Measurements from ENCODE around the gene GRN. TPM values are rescaled to one million over a fixed set of nuclear protein-coding genes. Genes with fewer than 3 reads are reported as not detected.
A peak's percentile ranks its signal among the peaks of the same experiment; 100 is the strongest.
"Not testable (repeated sequence)": the region's sequence is repeated elsewhere in the genome, so short reads cannot be mapped to it uniquely, and the experiment has no call there.

The GRN gene
- total RNA-seq, 1 experiment from 2014 or later = 138 TPM

DNA sequence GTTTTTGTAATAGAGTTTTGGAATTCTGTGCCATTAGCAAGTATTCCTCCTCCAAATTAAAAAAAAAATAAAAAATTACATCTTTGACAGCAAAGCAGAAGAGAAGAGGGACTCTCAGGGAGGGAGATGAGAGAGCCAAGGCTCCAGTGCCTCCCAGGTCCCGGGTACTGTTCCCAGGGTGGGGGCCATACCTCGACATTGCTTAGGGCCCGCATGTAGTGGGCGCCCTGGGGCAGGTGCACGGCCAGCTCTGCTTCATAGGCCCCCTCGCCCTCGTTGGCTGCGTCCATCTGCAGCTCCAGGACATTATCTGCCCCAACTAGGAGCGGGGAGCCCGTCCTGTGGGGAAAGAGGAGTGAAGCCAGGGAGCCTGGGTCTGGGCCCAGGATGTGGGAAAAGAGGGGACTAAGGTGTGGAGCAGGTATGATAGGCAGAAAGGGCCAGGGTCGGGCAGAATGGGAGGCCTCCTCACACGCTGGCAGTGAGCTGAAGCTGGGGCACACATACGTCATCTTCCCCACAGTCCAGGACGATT lies 33.1 kb downstream of the GRN start:
- DNase-seq (ENCODE audit: extremely low read depth, low read depth) = no peak

DNA sequence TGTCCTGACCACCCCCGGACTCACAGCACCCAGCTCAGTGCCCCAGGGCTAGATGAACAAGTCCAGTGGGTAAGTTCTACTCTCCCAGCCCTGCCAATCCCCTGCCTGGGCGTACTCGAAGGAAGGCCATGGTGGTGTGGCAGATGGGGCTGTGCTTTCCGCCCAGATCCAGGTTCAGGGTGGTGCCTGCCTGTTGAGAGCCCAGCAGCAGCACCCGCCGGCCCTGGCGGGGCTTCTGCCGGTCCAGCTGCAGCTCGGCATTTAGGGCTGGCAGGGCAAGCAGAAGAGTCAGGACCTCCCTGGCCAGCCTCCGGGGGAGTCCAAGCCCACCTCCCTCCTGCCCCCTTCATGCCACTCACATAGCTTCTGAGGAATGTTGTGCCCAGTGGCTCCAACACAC lies 34.8 kb downstream of the GRN start:
- no peak for DNase-seq (ENCODE audit: extremely low read depth, low read depth)

GRCh38 chr17:44380767-44381166 lies 35.7 kb downstream of the GRN start:
- DNase-seq (ENCODE audit: extremely low read depth, low read depth) = no peak

DNA sequence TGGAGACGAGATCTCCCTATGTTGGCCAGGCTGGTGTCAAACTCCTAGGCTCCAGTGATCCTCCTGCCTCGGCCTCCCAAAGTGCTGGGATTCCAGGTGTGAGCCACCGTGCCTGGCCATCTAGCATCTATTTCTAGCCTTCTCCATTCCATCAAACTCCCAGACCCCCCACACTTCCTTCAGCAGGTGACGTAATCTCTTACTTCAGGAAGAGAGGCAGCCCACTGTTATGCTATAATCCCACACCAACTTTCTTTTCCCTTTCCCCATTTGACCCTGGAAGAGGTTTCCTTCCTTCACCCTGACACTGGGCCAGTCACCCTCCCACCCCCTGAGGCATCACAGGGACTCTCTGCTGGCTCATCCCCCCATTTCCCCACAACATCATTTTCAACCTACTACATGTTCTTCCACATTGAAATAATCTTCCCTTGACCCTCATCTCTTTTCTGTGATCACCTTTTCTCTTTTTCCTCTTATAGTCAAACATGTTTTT lies 36.8 kb downstream of the GRN start:
- DNase-seq (ENCODE audit: extremely low read depth, low read depth) = no peak

DNA sequence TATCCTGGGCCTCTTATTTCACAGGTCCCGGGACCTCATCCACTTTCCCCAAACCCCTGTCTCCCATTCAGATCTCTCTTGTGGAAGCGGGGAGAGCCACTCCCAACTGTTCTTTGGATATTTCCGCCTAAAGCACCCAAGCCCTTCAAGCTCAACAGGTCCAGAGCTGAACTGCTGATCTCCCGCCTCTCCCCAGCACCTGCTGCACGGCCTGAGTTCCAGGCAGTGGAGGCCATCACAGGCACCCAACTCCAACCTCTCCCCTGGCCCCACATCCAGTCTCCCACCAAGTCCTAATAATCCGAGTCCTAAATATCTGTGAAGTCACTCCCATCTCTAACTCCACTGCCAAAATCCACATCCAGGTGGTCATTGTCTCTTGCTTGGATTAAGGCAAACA lies 37.8 kb downstream of the GRN start:
- no peak for DNase-seq (ENCODE audit: extremely low read depth, low read depth)

DNA sequence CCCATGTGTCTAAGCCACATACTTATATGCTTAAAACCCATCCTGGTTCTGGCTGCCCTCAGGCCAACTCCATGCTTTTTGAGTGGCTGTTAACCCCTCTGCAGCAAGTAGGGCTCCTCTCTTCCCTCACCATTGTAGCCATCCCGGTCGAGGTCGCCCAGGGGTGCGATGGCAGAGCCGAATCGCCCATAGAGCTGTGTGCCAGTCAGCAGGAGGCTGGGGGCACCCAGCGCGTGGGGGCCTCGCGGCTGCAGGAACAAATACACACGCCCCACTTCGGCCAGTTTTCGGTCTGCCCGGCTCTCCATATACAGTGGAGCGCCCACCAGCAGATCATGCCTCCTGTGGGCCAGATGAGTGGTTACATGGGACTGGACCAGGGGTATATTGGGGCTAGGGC lies 38.3 kb downstream of the GRN start:
- DNase-seq (ENCODE audit: extremely low read depth, low read depth) = no peak

- DNase-seq (ENCODE audit: extremely low read depth, low read depth) = no peak
Measured at GRCh38 chr17:44383861-44384260, 38.8 kb downstream of the GRN start.

GRCh38 chr17:44384281-44384822 lies 39.2 kb downstream of the GRN start:
- DNase-seq (ENCODE audit: extremely low read depth, low read depth) = no peak

GRCh38 chr17:44384823-44385286 lies 39.8 kb downstream of the GRN start:
- DNase-seq (ENCODE audit: extremely low read depth, low read depth) = no peak

DNA sequence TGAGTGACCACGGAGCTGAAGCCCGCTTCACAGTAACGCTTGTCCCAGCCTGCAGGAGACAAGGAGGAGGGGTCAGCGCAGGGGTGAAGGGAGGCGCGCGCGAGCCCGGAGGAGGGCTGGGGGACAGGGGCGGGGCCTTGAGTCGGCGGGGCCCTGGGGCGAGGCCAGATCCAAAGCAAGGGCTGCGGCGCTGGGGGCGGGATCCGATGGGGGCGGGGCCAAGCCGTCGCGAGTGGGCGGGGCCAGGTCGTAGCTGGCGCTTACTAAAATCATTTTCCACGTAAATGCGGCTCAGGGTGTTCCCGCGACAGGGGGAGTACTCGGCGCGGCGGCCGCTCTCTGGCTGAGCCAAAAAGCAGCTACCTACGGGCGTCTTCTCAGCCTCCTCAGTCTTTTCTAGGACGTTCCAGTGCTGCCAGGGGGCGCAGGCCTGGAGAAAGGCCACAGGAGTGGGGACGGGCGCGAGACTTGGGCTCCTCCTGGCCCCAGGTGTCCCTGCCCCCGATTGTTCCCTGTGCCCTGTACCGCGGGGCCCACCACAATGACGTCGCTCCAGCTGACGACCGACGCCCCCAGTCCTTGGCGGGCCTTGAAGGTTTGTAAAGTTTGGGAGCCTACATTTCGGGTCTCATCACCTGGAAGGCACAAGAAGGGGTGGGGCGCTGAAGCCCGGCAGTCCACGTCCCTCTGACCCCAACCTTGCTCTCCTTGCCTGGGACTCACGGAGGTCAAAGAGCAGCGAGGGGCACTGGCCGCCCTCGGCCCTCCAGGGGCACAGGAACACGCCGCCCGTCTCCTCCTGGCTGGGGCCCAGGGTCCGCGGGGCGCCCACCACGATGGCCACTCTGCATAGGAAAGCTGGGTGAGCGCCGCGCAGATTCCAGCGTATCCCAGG lies 40.4 kb downstream of the GRN start:
- peak; percentile 67 for DNase-seq (ENCODE audit: extremely low read depth, low read depth)

DNA sequence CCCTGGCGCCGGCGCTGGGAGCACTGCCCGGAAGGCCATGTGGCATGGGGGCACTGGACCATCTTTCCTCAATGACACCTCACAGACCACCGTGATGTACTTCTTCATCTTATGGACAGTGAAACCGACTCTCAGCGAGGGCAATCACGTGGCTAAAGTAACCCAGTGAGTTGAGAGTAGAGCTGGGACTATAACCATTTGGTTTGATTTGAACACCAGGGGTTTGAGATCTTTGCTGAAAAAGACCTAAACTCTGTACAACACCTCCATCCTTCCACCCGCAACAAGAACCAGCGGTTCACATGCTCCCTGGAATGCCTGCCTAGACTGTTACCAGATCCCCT lies 41.1 kb downstream of the GRN start:
- no peak for DNase-seq (ENCODE audit: extremely low read depth, low read depth)

- DNase-seq (ENCODE audit: extremely low read depth, low read depth) = no peak
Measured at GRCh38 chr17:44387804-44388203, 42.7 kb downstream of the GRN start.

DNA sequence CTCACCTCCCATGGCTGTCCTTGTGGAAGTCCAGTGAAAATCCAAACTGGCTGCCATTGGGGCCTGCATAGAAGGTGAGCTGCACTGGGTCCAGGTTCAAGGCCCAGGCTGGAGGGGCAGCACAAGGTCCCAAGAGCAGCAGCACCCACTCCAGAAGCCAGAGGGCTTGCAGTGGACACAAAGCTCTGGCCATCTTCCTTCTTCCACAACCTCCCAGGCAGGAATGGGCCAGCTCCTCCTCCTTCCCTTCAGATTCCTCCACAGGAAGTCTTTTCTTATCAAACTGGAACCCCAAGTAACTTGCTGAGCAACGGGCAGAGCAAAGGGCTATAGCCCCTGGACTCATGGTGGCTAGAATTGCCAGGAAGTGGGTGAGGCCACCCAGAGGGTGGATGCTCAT lies 44.2 kb downstream of the GRN start, which contains the start of gene ITGA2B:
TSS of gene ITGA2B (minus strand) at position 369 of the 400 bp plus-strand sequence. CDS start at position 193, 176 bp downstream.
- no peak for DNase-seq (ENCODE audit: extremely low read depth, low read depth)

DNA sequence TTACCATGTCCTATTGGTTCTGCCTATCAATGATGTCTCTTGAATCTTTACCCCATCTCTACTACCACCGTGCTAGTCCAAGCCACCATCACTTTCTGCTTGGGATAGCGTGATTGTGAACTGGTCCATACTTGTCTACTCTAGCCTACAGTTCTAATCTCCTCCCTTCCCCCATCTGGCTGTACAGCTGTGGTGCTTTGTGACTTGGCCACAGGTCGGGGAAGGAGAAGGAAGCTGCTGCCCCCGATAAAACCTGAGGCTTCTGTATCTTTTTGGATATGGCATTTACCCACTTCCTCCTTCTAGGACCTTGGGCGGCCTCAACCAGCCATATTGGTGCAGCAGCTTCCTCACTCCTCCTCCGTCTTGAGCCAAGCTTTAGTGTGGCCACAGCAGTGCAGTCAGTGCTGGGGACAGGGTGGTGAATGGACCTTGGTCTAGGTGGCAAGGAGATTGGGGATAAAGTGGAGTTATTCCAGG lies 44.7 kb downstream of the GRN start:
- no peak for DNase-seq (ENCODE audit: extremely low read depth, low read depth)

DNA sequence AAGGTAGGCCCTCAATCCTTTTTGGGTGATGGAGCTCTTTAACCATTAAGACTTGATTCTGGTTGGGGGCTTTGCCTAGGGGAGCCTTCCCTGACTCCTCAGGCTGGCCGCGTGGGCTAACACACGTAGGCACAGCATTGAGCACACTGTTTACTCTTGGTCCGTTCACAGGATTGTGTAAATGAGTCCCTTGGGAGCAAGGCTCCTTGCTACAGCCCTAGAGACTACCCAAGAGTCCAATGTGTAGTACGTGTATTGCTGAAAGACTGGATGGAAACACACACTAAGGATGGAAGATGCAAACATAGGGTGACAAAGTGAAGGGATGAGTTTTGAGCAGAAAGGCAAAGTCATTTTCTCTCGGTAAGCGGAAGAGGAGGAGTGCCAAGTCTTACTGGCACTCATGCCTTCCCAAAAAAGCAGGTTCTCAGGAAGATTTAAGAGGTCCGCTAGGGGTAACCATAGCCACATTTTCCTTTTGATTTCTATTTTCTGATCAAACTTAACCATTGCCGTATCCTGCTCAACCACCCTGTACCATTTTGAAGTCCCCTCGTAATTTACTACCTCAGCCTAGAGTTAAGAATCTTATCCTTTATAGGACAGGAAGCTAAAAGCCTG lies 45.3 kb downstream of the GRN start:
- DNase-seq (ENCODE audit: extremely low read depth, low read depth) = peak; percentile 80

DNA sequence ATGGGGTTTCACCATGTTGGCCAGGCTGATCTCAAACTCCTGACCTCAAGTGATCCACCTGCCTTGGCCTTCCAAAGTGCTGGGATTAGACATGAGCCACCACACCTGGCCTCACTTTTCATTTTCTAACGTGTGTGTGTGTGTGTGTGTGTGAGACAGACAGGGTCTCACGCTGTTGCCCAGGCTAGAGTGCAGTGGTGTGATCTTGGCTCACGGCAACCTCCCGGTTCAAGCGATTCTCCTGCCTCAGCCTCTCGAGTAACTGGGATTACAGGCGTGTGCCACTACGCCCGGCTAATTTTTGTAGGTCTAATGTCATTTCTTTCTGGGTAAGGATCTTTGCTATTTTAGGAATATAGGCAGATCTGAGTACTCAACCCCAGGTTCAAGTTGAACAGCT lies 49.0 kb downstream of the GRN start:
- not testable (repeated sequence) for DNase-seq (ENCODE audit: extremely low read depth, low read depth)

- no peak for DNase-seq (ENCODE audit: extremely low read depth, low read depth)
Measured at GRCh38 chr17:44394833-44395232, 49.7 kb downstream of the GRN start.

GRCh38 chr17:44396946-44397345 lies 51.8 kb downstream of the GRN start:
- no peak for DNase-seq (ENCODE audit: extremely low read depth, low read depth)

DNA sequence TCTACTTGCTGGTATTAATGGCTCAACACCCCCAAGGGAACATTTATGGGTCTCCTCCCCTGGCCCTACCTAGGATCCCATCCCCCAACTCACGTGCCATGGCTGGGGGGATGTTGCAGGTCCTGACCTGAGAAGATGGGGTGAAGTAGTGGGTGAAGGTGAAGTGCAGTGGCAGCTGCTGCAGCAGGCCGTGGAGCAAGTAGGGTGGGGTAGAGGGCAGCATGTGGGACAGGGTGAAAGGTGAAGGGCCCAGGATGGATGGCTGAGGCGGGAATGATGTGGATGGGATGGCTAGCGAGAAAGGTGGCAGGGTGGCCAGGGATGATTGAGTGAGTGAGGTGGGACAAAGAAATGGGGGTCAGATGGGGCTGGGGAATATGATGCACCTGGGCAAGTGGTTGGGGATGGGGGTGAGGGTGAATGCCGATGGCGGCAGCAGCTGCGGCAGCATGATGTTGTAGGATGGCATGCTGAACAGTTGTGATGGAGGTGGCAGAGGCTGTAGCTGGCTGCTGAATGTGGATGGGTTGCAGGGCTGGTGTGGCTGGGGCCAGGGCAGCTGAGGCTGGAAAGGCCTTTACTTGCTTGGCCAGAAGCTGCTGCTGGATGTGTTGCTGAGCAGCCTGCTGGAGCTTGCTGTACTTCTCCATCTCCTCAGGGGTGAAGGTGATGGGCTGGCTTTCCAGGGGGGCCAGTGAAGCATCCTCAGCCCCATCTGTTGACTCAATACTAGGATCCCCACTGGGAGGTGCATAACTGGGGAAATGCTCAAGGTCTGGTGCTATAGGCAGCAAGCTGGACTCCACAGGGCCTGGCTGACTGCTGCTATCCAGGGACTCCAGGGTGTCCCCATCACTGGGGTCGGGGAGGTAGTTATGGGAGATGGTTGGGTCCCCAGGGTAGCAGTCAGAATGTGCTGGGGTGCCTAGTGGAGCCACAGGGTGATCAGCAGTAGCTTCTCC lies 52.7 kb downstream of the GRN start:
- DNase-seq (ENCODE audit: extremely low read depth, low read depth) = no peak
